Measurements from ENCODE around the gene NEU1.
"Not testable (repeated sequence)": the region's sequence is repeated elsewhere in the genome, so short reads cannot be mapped to it uniquely, and the experiment has no call there.

NEU1 gene

DNA sequence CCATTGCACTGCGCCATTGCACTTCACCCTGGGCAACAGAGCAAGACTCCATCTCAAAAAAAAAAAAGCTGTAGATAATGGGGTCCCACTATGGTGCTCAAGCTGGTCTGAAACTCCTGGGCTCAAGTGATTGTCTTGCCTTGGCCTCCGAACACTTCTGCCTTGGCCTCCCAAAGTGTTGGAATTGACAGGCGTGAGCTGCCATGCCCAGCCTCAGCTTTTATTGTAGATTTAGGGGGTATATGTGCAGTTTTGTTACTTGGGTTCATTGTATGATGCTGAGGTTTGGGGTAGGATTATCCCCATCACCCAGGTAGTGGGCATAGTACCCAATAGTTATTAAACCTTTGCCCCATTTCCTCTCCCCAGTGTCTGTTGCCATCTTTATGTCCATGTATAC lies 23.7 kb downstream of the NEU1 start:
- DNase-seq (ENCODE audit: low read depth in 2 of 2) = no peak

DNA sequence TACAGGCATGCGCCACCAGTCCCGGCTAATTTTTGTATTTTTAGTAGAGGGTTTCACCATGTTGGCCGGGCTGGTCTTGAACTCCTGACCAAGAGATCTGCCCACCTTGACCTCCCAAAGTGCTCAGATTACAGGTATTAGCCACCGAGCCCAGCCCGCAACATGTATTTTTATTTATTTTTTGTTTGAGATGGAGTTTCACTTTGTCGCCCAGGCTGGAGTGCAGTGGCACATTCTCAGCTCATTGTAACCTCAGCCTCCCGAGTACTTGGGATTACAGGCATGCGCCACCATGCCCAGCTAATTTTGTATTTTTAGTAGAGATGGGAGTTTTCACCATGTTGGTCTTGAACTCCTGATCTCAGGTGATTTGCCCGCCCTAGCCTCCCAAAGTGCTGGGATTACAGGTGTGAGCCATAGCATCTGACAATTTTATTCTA lies 24.5 kb downstream of the NEU1 start:
- DNase-seq (ENCODE audit: low read depth in 2 of 2) = not testable (repeated sequence)

DNA sequence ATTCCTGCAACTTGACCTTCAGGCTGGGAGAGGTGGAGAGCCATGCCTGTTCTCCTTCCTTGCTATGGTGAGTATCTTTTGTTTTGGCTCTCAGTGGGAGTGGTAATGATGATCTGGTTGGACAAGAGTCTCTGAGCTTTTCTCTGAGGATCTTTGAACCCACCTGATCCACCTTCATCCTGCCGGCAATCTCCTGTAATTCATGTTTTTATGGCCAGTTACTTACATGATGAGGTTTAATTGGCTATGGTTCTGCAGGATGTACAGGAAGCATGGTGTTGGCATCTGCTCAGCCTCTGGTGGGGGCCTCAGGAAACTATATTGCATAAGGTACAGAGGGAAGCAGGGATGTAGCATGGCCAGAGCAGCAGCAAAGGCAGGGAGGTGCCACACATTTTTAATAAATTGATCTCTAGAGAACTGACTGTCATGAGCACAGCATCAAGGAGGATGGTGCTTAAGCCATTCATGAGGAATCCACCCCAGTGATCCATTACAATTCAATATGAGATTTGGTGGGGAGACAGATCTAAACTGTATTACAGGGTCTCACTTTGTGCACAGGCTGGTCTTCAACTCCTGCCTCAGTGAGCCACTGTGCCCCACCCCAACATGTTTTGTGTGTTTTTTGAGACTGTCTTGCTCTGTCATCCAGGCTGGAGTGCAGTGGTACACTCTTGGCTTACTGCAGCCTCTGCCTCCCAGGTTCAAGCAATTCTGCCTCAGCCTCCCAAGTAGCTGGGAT lies 25.1 kb downstream of the NEU1 start:
- DNase-seq (ENCODE audit: low read depth in 2 of 2) = no peak

DNA sequence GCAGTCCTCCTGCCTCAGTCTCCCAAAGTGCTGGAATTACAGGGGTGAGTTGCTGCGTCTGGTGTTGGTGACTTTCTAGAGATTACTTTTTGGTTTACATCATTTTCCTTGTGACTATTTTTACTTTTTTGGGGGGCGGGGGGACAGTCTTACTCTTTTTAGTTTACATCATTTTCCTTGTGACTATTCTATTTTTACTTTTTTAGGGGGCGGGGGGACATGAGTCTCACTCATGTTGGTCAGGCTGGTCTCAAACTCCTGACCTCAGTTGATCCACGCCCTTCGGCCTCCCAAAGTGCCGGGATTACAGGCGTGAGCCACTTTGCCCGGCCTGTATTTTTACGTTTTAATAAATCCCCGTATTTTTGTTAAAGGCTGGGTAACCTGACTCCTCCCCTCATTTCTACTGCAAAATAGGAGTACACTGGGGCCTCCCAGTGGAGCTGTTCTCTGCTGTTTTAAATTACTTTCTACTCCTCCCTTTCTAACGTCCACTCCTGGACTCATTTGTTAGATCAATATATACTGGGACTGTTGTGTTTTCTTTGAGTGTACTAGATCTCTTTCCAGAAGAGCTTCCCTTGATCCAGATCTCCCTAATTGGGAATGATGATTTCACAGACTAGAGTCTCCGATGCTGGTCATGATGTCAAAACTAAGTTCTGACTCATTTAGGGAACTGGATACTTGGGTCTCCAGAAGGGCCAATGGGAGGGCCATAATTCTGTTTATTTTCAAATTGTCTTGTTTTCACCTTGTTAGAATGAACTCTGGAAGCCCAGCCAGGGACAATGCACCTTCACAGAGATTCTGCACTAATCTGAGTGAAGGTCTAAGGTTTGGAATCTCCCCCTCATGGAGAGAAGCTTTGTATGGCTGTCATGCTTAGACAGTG lies 25.9 kb downstream of the NEU1 start:
- no peak for DNase-seq (ENCODE audit: low read depth in 2 of 2)

DNA sequence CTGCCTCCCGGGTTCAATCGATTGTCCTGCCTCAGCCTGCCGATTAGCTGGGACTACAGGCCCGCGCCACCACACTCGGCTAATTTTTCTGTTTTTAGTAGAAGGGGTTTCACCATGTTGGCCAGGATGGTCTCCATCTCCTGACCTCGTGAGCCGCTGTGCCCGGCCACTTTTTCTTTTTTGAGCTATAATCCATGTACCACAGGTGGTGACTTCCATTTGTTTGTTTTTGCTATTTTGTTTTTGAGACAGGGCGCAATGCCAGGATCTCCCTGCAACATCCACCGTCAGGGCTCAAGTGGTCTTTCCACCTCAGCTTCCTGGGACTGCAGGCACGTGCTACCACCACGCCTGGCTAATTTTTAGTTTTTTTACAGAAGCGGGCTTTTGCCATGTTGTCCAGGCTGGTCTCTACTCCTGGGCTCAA lies 26.6 kb downstream of the NEU1 start:
- no peak for DNase-seq (ENCODE audit: low read depth in 2 of 2)

DNA sequence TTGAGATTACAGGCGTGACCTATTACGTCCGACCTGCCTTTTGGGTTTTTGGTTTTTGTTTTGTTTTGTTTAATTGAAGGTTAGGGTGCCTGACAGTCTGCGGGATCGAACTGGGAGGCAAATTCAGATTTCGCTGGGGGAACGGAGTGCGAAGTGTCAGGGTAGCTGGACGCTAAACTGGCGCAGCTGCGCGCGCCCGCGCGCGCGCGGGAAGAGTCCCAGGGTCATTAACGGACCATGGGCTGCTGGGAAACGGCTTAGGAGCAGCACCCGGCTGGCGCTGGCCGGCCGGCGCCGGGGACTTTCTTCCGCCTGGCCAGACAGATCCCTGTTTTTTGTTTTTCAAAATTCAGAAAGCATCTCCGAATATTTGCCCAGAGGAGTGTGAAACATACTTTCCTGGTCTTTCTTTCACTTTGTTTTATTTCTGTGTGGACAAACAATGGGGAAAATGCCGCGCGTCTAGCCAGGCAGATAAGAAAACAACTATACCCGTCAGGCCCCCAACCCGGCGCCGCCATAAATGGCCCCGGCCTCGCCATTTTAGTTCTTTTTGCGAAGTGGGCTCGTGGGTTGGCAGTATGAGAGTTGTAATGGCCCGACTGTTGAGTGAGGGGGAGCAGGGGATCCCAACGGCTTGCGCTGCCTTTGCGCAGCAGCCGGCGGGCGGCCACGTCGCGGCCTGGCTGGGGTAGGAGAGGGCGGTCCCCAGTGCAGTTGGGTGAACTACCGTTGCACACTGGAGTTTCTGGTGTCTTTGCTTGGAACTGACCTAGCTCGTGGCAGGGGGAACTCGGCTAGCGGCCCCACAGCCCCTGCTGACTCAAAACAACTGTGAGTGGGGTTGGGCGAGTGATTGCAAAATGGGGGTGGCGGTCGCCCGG lies 28.0 kb downstream of the NEU1 start:
- peak; percentile 52 to 56 for DNase-seq (ENCODE audit: low read depth in 2 of 2)

DNA sequence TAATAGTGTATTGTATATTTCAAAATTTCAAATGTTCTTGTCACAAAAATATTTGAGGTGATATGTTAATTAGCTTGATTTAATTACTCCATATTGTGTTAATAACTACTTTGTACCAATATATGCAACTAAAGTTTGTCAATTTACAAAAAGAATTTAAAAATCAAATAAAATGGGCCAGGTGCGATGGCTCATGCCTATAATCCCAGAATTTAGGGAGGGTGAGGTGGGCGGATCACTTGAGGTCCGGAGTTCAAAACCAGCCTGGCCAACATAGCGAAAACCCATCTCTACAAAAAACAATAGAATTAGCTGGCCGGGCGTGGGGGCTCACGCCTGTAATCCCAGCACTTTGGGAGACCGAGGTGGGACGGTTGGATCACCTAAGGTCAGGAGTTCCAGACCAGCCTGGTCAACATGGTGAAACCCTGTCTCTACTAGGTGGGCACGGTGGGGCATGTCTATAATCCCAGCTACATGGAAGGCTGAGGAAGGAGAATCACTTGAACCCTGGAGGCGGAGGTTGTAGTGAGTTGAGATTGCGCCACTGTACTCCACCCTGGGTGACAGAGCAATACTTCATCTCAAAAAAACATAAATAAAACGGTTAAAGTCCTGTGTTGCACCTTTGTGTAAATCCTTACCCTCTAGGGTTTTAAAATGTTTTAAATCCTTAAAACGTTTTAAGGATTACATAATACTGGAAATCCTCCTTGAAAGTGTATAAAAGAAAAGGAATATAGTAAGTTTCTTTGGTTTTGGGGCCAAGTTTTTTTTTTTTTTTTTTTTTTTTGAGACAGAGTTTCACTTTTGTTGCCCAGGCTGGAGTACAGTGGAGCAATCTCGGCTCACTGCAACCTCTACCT lies 31.0 kb downstream of the NEU1 start:
- no peak for DNase-seq (ENCODE audit: low read depth in 2 of 2)

DNA sequence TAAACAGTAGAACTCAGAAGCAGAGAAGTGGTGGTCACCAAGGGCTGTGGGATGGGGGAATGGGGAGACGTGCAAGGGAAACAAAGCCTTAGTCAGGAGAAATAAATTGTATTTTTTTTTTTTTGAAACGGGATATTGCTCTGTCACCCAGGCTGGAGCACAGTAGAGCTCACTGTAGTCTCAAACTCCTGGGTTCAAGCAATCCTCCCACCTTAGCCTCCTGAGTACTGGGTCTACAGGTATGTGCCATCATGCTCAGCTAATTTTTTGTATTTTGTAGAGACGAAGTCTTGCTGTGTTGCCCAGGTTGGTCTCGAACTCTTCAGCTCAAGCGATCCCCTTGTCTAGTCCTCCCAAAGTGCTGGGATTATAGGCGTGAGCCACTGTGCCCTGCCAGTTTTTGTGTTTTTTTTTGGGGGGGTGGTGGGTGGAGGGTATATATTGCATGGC lies 31.7 kb downstream of the NEU1 start:
- DNase-seq (ENCODE audit: low read depth in 2 of 2) = no peak

DNA sequence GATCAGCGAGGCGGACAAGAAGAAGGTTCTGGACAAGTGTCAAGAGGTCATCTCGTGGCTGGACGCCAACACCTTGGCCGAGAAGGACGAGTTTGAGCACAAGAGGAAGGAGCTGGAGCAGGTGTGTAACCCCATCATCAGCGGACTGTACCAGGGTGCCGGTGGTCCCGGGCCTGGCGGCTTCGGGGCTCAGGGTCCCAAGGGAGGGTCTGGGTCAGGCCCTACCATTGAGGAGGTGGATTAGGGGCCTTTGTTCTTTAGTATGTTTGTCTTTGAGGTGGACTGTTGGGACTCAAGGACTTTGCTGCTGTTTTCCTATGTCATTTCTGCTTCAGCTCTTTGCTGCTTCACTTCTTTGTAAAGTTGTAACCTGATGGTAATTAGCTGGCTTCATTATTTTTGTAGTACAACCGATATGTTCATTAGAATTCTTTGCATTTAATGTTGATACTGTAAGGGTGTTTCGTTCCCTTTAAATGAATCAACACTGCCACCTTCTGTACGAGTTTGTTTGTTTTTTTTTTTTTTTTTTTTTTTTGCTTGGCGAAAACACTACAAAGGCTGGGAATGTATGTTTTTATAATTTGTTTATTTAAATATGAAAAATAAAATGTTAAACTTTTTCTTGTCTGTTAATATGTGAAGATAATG lies 32.9 kb downstream of the NEU1 start:
- peak in 1 of 2 experiments; percentile 32 for DNase-seq (ENCODE audit: low read depth in 2 of 2)

DNA sequence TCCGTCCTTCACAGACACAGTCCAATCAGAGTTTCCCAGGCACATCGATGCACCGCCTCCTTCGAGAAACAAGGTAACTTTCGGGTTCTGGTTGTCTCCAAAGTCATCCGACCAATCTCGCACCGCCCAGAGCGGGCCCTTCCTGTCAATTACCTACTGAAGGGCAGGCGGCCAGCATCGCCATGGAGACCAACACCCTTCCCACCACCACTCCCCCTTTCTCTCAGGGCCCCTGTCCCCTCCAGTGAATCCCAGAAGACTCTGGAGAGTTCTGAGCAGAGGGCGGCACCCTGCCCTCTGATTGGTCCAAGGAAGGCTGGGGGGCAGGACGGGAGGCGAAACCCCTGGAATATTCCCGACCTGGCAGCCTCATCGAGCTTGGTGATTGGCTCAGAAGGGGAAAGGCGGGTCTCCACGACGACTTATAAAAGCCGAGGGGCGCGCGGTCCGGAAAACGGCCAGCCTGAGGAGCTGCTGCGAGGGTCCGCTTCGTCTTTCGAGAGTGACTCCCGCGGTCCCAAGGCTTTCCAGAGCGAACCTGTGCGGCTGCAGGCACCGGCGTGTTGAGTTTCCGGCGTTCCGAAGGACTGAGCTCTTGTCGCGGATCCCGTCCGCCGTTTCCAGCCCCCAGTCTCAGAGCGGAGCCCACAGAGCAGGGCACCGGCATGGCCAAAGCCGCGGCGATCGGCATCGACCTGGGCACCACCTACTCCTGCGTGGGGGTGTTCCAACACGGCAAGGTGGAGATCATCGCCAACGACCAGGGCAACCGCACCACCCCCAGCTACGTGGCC lies 35.1 kb downstream of the NEU1 start, which contains the start of gene HSPA1B:
Gene HSPA1B (plus strand): TSS at position 453 of the 794 bp plus-strand sequence. CDS start 213 bp downstream, at position 666.
- DNase-seq (ENCODE audit: low read depth in 2 of 2) = peak; percentile 100

DNA sequence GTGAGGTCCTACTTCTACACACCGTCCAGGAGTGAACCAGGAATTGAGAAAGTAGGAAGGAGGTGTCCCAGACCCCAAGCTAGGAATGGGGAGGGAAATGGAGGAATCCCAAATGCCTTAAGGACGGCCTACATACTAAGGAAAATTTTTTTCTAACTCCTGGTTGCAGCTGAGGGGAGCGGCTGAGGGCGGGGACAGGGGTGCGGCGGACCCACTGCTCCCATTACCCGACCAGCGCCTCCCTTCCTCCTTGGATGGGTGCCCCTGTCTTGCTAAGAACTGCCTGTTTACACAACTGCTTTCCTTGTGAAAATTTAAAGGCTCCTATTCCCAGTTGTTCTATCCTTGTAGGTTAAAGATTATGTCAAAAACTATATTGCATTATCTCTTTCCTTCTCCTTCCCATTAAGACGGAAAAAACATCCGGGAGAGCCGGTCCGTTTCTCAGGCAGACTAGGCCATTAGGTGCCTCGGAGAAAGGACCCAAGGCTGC lies 35.8 kb downstream of the NEU1 start:
- DNase-seq (ENCODE audit: low read depth in 2 of 2) = peak in 1 of 2 experiments; percentile 75

DNA sequence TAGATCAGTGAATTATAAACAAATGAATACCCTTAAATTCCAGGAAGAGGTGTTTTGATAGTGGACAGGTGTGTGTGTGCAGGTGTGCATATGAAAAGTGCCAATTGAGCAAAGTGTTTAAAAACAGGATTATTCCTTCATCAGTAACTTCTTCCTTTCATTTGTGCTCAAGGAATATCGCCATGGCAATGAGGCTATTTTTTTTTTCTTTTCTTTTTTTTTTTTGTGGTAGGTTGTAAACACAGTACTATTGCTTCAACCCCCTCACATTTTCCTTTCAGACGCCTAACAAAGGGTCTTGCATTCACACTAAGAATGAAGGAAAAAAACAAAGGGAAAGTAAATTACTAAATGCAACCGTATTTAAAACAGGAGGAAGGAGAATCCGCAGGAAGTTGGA lies 37.1 kb downstream of the NEU1 start:
- DNase-seq (ENCODE audit: low read depth in 2 of 2) = no peak

DNA sequence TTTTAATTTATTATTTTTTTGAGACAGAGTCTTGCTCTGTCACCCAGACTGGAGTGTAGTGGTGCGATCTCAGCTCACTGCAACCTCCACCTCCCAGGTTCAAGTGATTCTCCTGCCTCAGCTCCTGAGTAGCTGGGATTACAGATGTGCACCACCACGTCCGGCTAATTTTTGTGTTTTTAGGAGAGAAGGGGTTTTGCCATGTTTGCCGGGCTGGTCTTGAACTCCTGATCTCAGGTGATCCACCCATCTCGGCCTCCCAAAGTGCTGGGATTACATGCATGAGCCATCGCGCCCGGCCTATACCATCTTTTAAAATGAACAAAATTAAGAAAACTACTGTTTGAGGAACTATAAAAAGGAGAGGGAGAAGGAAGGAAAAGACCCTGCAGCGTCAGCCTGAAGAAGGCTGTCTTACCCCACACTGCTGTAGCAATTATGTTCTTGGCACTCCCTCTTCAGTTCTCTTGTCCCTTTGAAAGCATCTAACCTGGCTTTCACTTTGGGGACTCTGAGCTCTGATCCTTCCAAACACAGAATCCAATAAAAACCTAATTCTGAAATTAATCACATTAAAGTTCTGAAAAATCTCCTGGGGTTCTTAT lies 38.9 kb downstream of the NEU1 start:
- DNase-seq (ENCODE audit: low read depth in 2 of 2) = not testable (repeated sequence)

DNA sequence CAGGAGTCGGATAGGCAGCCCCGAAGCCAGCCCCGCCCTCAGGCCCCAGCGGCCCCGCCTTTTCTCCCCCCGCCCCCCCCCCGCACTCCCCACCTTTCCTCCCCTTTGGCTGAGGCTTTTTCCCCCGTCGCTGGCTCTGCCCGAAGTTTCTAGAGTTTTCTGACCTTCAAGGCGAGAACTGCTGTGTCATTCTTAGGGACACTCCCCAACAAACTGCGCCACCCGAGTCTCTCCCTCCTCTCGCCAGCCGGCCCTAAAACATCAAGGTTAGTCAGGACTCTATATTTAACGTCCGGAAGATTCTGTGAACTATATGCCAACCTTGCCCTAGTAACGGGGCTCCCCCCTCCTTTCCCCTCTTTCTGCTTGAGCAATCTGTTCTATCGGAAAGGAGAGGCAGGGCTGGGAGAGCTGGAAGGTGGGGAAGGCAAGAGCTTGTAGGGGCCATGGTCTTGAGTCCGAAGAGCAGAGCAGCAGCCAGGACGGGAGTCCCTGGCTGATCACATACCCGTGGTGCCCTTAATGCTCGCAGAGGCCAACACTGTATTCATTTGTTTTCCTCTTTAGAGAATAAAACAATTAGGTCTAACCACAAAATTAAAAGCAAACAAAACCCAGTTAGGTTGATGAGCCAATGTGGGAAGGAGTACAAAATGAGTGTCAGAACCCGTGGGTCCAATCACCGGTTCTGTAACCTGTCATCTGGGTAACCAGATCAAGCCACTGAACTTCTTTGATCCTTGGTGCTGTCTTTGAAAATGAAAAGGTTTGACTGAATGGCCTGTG lies 40.4 kb downstream of the NEU1 start:
- no peak for DNase-seq (ENCODE audit: low read depth in 2 of 2)

DNA sequence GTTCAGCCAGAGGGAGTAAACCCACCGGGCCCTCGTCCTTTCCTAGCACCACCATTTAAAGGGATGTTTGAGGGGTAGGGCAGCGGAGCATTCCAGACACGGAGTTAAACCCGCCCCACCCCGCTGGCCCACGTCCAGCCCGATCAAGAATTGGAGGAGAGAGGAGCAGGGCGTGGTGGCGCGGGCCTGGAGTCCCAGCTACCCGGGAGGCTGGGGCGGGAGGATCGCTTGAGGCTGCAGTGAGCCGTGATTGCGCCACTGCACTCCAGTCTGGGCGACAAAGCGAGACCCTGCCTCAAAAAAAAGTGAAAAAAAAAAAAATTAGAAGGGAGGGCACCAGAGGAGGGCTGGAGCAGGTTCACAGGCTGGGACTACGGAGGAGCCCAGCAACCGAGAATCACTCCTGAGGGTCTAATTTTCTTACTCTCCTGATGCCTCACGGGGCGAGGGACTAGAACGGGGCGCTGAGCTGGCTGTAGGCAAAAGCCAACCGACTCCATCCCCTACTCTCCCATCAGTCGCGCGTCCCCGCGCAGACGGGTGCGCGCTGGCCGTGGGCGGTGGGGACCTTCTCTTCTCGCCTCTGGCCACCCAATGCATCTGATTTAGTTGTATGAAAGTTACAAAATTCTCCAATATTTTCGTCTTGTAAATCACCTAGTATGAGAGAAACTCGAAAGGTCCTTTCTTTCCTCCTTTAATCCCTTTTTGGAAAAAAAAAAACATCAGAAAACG lies 41.2 kb downstream of the NEU1 start:
- no peak for DNase-seq (ENCODE audit: low read depth in 2 of 2)

DNA sequence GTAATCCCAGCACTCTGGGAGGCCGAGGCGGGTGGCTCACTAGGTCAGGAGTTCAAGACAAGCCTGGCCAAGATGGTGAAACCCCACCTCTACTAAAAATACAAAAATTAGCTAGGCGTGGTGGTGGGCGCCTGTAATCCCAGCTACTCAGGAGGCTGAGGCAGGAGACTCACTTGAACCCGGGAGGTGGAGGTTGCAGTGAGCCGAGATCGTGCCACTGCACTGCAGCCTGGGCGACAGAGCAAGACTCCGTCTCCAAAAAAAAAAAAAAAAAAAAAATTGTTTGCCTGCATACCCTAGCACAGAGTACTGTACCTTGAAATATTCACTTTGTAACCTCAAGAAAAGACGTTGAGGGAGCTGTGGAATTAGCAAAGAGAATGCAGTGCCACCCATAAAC lies 42.2 kb downstream of the NEU1 start:
- not testable (repeated sequence) for DNase-seq (ENCODE audit: low read depth in 2 of 2)

DNA sequence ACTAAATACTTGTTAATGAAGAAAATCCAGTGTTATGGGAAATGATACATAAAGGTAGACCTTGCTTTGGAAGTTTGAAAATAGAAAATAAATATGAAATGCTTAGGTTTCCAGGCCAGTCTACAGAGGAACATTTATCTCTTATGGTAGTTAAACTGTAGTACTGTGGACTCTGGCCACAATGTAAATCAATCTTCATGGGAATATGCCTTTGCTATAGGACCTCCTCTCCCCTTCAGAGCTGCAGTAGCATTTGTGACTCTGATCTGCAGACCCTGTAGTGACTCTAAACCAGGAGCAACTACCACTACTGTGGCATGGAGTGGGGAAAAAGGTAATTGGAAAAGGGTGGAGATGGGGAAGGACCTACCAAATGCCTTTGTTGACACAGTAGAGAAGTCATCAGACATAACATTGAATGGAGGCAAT lies 42.7 kb downstream of the NEU1 start:
- no peak for DNase-seq (ENCODE audit: low read depth in 2 of 2)

Data from fibroblast of skin of left quadriceps (primary cell).